Activated CD4-positive, alpha-beta T cell treated with anti-CD3 and anti-CD28 coated beads, Interleukin-2, amount 10 ng/mL, durations not matched to agents 24 days and 14 days (primary cell): ENCODE data around the gene HAPLN2. TPM values are rescaled to one million over a fixed set of nuclear protein-coding genes. Genes with fewer than 3 reads are reported as not detected.

Experiments
- DNase-seq: peaks from one replicate; pipeline ENCODE4 v3.0.0; 2022
- H3K27ac Mint-ChIP-seq: one replicate; pipeline ENCODE4 v1.8.0; 2022; ENCODE audit warnings: mild to moderate bottlenecking, mixed read lengths
- H3K27me3 Mint-ChIP-seq: one replicate; pipeline ENCODE4 v1.8.0; 2022; ENCODE audit warnings: mixed read lengths
- H3K36me3 Mint-ChIP-seq: one replicate; pipeline ENCODE4 v1.8.0; 2022; ENCODE audit warnings: low read depth, mild to moderate bottlenecking, mixed read lengths
- H3K4me1 Mint-ChIP-seq: one replicate; pipeline ENCODE4 v1.8.0; 2021; ENCODE audit warnings: mixed read lengths
- H3K4me3 Mint-ChIP-seq: one replicate; pipeline ENCODE4 v1.8.0; 2022; ENCODE audit warnings: mild to moderate bottlenecking, moderate library complexity, mixed read lengths
- H3K9me3 Mint-ChIP-seq: one replicate; pipeline ENCODE4 v1.8.0; 2021; ENCODE audit warnings: mixed read lengths
- intact Hi-C: fragments of 100-400 bp; cut with micrococcal nuclease; formaldehyde crosslinking; loops from one replicate; pipeline ENCODE4 v1.15.1; 2023
- total RNA-seq: library from RNA; stranded (reverse); gene quantifications from 2 replicates; pipeline ENCODE4 v1.2.3, GENCODE V29; 2022

Gene HAPLN2
- total RNA-seq, 1 donor from 2014 or later = not detected

DNA sequence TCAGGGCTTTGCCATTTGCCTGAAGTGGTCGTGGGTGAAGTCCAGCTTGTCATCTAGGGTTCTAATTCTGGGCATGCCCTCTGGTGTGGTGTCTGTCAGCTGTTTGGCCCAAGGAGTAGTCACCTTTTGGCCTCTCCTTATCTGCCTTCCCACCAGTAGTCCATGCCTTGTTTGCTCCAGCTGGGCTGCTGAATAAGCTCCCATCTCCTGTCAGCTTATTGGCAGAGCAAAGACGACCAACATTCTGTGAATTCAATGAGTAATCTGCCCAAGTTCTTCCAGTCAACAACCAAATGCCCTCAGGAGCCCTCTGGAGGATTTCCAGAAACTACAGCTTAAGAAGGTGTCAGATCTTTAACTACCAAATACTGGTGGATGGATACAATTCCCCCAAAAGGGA, 29.7 kb downstream of the HAPLN2 start:
- DNase-seq = no peak
- H3K36me3 Mint-ChIP-seq = no peaks in the 10 kb centered on the region
- H3K27me3 Mint-ChIP-seq = peaks cover 66% of the 10 kb centered on the region
- no peak overlapping the region for H3K4me3 Mint-ChIP-seq
- no peaks in the 10 kb centered on the region for H3K9me3 Mint-ChIP-seq
- H3K27ac Mint-ChIP-seq = no peak overlapping the region
- H3K4me1 Mint-ChIP-seq = peaks cover 7% of the 10 kb centered on the region
- intact Hi-C loops = no loop called here

- Mint-ChIP-seq H3K9me3 (no peaks in the 10 kb centered on the region), H3K27me3 (peaks cover 73% of the 10 kb centered on the region), H3K36me3 (no peaks in the 10 kb centered on the region), H3K4me1 (peaks cover 9% of the 10 kb centered on the region), H3K4me3 (no peak overlapping the region), H3K27ac (no peak overlapping the region)
- DNase-seq = peak; percentile 81
- intact Hi-C loops = no loop called here
These were observed 33.1 kb downstream of the HAPLN2 start for GRCh38 chr1:156652131-156652991.

DNA sequence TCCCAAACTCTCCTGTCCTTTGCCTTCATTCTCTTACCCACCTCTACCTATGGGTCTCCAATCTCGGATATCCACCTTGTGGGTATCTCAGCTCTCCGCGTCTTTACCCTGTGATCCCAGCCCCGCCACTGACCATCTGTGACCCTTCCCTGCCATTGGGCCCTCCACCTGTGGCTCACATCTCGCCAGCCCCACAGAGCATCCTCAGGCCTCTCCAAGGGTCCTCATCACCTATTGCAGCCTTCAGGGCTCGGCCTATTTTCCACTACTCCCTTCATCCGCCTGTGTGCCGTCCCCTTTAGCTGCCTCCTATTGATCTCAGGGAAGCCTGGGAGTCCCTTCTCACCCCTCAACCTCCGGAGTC, 33.8 kb downstream of the HAPLN2 start:
- no peak for DNase-seq
- H3K4me3 Mint-ChIP-seq = no peak overlapping the region
- no peaks in the 10 kb centered on the region for H3K36me3 Mint-ChIP-seq
- intact Hi-C loops = no loop called here
- no peaks in the 10 kb centered on the region for H3K9me3 Mint-ChIP-seq
- peaks cover 74% of the 10 kb centered on the region for H3K27me3 Mint-ChIP-seq
- peaks cover 15% of the 10 kb centered on the region for H3K4me1 Mint-ChIP-seq
- H3K27ac Mint-ChIP-seq = no peak overlapping the region

DNA sequence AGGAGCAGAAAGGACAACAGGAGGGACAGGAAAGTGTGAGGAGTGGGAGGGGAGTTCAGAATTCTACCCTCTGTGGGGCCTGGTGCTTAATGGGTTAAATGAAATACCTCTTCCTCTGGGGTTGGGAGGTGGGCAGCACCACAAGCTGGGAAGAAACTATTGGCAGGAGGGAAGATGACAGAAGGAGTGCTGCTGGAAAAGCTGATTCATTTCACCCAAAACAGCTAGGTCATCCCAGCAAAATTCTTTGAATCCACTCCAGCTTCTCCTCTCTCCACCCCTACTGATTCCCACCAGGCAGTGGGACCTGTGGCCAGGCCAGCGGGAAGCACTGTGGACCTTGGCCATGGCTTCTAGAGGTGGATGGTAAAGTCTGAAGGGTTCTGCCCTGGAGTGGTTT, 35.5 kb downstream of the HAPLN2 start:
- no peaks in the 10 kb centered on the region for H3K36me3 Mint-ChIP-seq
- DNase-seq = no peak
- H3K9me3 Mint-ChIP-seq = no peaks in the 10 kb centered on the region
- no peak overlapping the region for H3K4me3 Mint-ChIP-seq
- no peak overlapping the region for H3K27ac Mint-ChIP-seq
- peaks cover 25% of the 10 kb centered on the region for H3K4me1 Mint-ChIP-seq
- H3K27me3 Mint-ChIP-seq = peaks cover 64% of the 10 kb centered on the region
- intact Hi-C loops = no loop called here

DNA sequence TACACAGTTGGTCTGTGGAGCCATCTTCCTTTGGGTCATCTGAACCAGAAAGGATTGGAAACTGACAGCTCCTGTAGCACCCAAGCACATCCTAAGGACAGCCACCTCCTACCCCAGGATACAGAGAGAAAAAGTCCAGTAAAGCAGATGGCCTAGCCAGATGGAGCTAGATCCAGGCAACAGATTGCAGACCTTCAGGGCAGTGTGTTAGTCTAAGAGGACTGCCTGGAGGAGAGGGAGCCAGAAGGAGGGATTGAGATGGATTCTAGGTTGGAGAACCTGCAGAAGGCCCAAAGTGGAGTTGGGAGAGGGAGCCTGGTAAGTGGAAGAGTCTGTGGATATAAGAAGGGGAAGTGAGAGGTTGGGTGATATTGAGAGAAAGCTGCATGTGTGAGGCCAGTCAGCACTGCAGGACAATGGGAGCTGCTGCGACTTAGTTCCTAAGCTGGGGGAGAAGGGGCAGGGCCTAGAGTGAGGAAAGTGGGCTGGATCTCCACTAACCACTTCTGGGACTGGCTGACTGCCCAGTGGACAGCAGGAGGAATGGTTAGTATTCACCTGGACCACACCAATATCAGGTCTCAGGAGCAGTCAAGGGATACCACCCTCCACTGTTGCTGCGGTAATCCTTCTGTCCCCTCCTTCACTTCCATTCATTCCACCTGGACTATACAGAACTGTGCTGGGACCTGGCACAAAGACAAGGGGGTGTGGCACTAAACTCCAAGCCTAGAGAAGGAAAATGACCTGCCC, 36.1 kb downstream of the HAPLN2 start:
- no peak for DNase-seq
- Mint-ChIP-seq H3K4me1 (peaks cover 30% of the 10 kb centered on the region), H3K27ac (no peak overlapping the region), H3K27me3 (peaks cover 60% of the 10 kb centered on the region), H3K4me3 (no peak overlapping the region), H3K36me3 (no peaks in the 10 kb centered on the region), H3K9me3 (no peaks in the 10 kb centered on the region)
- intact Hi-C loops = no loop called here

DNA sequence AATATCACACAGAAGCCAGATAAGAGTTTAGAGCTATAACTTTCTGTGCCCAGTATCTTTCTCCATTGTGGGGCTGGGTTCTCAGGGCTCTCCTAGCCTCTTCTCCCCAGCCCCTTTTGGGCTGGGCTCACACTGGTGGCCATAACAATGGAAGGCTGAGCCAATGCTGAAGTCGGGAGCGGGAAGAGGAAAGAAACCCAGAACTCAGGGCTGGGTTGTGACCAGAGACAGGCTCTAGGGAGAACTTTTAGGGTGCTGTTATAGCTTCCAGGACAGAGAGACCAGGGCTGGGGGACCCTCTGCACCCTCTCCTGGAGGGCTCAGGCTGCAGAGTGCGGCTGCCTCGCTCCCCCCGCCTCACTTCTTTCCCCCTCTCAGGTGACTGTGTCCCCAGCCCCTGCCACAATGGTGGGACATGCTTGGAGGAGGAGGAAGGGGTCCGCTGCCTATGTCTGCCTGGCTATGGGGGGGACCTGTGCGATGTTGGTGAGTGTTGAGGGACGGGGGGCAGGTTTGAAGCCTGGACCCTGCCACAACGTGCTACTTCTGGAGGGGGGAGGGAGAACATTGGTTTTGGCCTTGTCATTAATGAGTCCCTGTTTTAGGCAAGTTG, 36.8 kb downstream of the HAPLN2 start:
- Mint-ChIP-seq H3K9me3 (no peaks in the 10 kb centered on the region), H3K4me1 (peaks cover 37% of the 10 kb centered on the region), H3K27ac (no peak overlapping the region), H3K36me3 (no peaks in the 10 kb centered on the region), H3K27me3 (peaks cover 55% of the 10 kb centered on the region), H3K4me3 (no peak overlapping the region)
- intact Hi-C loops = no loop called here
- DNase-seq = no peak

GRCh38 chr1:156656806-156657740, 37.9 kb downstream of the HAPLN2 start:
- DNase-seq = peak; percentile 94
- H3K9me3 Mint-ChIP-seq = no peaks in the 10 kb centered on the region
- H3K27me3 Mint-ChIP-seq = peaks cover 50% of the 10 kb centered on the region
- H3K4me1 Mint-ChIP-seq = peaks cover 45% of the 10 kb centered on the region
- intact Hi-C loops = loop anchor here (1.0 kb wide), 2 partner anchors 16 to 32 kb away; no protein-coding TSS in a partner anchor
- H3K36me3 Mint-ChIP-seq = no peaks in the 10 kb centered on the region
- no peak overlapping the region for H3K27ac Mint-ChIP-seq
- H3K4me3 Mint-ChIP-seq = peak overlapping the region; percentile 78

DNA sequence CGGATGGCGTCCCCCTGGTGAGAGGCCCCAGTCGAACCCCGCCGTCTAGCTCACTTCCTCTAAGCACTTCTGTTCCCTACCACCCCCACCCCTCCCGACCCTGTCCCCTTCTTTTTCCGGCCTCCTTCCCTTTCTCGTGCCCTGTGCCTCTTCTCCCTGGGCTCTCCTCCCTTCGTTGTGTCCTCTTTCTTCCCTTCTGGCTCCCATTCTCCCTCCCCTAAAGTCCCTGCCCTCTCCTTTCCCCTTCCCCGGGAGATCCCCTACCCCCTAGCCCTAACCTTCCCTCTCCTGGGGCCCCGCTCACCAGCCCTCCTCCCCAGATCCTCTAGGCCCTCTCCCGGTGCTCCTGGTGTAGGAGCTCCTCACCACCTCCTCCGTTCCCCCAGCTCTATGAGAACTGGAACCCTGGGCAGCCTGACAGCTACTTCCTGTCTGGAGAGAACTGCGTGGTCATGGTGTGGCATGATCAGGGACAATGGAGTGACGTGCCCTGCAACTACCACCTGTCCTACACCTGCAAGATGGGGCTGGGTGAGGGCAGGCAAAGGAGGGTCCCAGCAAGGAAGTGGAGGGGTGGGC, 38.6 kb downstream of the HAPLN2 start:
- peaks cover 49% of the 10 kb centered on the region for H3K4me1 Mint-ChIP-seq
- H3K27ac Mint-ChIP-seq = peak overlapping the region; percentile 41
- H3K4me3 Mint-ChIP-seq = peak overlapping the region; percentile 78
- H3K27me3 Mint-ChIP-seq = peaks cover 49% of the 10 kb centered on the region
- no peaks in the 10 kb centered on the region for H3K36me3 Mint-ChIP-seq
- intact Hi-C loops = loop anchor here (1.0 kb wide), 2 partner anchors 17 to 33 kb away; no protein-coding TSS in a partner anchor
- DNase-seq = no peak
- H3K9me3 Mint-ChIP-seq = no peaks in the 10 kb centered on the region

- intact Hi-C loops = no loop called here
- H3K9me3 Mint-ChIP-seq = no peaks in the 10 kb centered on the region
- peaks cover 54% of the 10 kb centered on the region for H3K4me1 Mint-ChIP-seq
- H3K27ac Mint-ChIP-seq = no peak overlapping the region
- no peak overlapping the region for H3K4me3 Mint-ChIP-seq
- DNase-seq = no peak
- H3K27me3 Mint-ChIP-seq = peaks cover 44% of the 10 kb centered on the region
- no peaks in the 10 kb centered on the region for H3K36me3 Mint-ChIP-seq
These were observed 39.3 kb downstream of the HAPLN2 start for GRCh38 chr1:156658496-156658895.

GRCh38 chr1:156658945-156659574, 39.8 kb downstream of the HAPLN2 start:
- Mint-ChIP-seq H3K36me3 (no peaks in the 10 kb centered on the region), H3K27me3 (peaks cover 40% of the 10 kb centered on the region), H3K4me1 (peaks cover 54% of the 10 kb centered on the region), H3K4me3 (peak overlapping the region; percentile 93), H3K9me3 (no peaks in the 10 kb centered on the region), H3K27ac (peak overlapping the region; percentile 66)
- no peak for DNase-seq
- intact Hi-C loops = no loop called here

- peak overlapping the region; percentile 93 for H3K4me3 Mint-ChIP-seq
- intact Hi-C loops = no loop called here
- H3K36me3 Mint-ChIP-seq = no peaks in the 10 kb centered on the region
- H3K4me1 Mint-ChIP-seq = peaks cover 58% of the 10 kb centered on the region
- DNase-seq = no peak
- H3K27me3 Mint-ChIP-seq = peaks cover 34% of the 10 kb centered on the region
- no peaks in the 10 kb centered on the region for H3K9me3 Mint-ChIP-seq
- peak overlapping the region; percentile 66 for H3K27ac Mint-ChIP-seq
These were observed 40.4 kb downstream of the HAPLN2 start for GRCh38 chr1:156659661-156659987.

DNA sequence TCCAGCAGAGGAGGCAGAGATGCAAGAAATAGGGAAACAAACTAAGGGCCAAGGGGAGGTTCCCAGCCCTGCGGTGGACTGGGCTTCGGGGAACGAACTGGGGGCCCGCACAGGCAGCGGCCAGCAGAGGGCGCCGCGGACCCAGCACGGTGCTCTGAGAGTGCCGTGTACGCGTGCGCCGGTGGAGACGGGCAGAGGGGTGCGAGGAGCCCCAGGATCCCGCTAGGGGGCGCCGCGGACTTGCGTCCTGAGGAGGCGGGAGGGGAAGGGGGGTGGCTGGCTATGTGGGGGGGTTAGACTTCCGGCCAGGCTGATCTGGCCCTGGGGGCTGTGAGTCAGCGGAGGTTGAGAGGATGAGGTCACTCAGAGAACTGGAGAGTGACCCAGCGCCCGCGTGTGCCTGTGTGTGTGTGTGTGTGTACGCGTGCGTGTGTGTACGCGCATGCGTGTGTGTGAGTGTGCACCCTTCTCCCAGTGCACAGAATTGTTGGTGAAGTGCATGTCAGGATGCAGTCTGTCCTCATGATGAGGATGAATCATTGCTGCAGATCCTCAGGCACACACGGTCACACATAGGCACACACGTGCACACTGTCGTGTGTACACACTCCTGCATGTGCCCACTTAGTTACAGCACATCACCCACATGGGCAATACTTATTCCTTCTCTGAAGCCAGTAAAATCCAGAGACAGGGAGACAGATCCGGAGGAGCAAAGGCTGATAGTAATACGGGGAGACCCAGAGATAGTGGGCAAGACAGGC, 41.0 kb downstream of the HAPLN2 start:
- intact Hi-C loops = loop anchor here (1.0 to 2.0 kb wide), 4 partner anchors 17 to 69 kb away; partner anchors contain the start of genes GPATCH4, ISG20L2, METTL25B and NES
- Mint-ChIP-seq H3K9me3 (no peaks in the 10 kb centered on the region), H3K27ac (peak overlapping the region; percentile 93), H3K4me1 (peaks cover 58% of the 10 kb centered on the region), H3K27me3 (peaks cover 29% of the 10 kb centered on the region), H3K4me3 (peak overlapping the region; percentile 93), H3K36me3 (no peaks in the 10 kb centered on the region)
- DNase-seq = peak; percentile 98
